ENCODE data around the gene LRRC17. TPM values are rescaled to one million over a fixed set of nuclear protein-coding genes. Genes with fewer than 3 reads are reported as not detected.
A peak's percentile ranks its signal among the peaks of the same experiment; 100 is the strongest.

The LRRC17 gene, protein sequence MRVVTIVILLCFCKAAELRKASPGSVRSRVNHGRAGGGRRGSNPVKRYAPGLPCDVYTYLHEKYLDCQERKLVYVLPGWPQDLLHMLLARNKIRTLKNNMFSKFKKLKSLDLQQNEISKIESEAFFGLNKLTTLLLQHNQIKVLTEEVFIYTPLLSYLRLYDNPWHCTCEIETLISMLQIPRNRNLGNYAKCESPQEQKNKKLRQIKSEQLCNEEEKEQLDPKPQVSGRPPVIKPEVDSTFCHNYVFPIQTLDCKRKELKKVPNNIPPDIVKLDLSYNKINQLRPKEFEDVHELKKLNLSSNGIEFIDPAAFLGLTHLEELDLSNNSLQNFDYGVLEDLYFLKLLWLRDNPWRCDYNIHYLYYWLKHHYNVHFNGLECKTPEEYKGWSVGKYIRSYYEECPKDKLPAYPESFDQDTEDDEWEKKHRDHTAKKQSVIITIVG
- total RNA-seq (2021; ENCODE audit: unreplicated experiment), result 0.39 TPM
- polyA plus RNA-seq (2012; ENCODE audit: insufficient read length), result not detected
- Bru-seq, nascent RNA, result percentile 22 among the genes with signal in this experiment
- BruChase-seq, experiment 1, labeled RNA remaining after a 2-hour chase, result percentile 20 among the genes with signal in this experiment
- BruChase-seq, experiment 2, labeled RNA remaining after a 6-hour chase, result percentile 24 among the genes with signal in this experiment
- long read RNA-seq, result 0 reads

DNA sequence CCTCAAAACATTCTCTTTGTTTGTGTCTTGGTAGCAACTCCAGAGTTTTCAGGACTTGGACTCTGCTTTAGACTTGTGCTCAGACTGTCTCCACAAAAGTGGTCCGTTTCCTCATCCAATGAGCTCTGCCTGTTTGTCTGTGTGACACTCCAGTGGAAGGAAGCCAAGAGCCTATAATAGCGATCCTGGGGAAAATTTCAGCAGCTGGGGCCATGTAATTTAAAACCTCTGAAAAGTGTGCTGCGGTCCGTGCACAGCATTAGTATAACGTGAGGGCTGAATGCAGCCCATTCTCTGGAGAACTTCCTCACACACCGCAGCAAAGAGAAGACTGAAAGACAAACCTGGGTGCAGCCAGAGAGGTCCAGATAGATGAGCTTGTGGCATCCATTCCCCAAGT is at the start of gene LRRC17:
Gene LRRC17 (plus strand): TSS at position 259 of the 400 bp plus-strand sequence. CDS start 20,914 bp downstream, outside the sequence.
- DNase-seq (ENCODE audit: low read depth, low spot score) (no peak), ATAC-seq (no peak)
- POLR2A ChIA-PET, result no interaction called here
- Histone ChIP-seq H3K4me3 (ENCODE audit: low read depth in 2 of 2, low read length in 2 of 2) (peak within 1 kb of the TSS in 1 of 2 experiments; percentile 17; a peak in 1 of 4 replicates), H3K27me3 (ENCODE audit: control insufficient read depth, insufficient read depth, low read length) (no peaks in the 10 kb centered on the region), H3K4me1 (ENCODE audit: control insufficient read depth, insufficient read depth, low read length) (no peaks in the 10 kb centered on the region), H3K36me3 (ENCODE audit: control insufficient read depth, insufficient read depth, low read length) (no peaks in the 10 kb centered on the region), H3K9me3 (ENCODE audit: control insufficient read depth, insufficient read depth, low read depth, low read length) (no peaks in the 10 kb centered on the region), H3K27ac (ENCODE audit: low read length) (peak within 1 kb of the TSS; percentile 9; the same call in 1 of the 2 replicates)
- intact Hi-C loops (cut with micrococcal nuclease; ENCODE audit: unreplicated experiment) (no loop called here), in situ Hi-C loops (cut with HindIII; ENCODE audit: low pct_unique_long_range_greater_than_20kb, low sequenced_read_pairs) (no loop called here)
- TF ChIP-seq, protein P1, sequence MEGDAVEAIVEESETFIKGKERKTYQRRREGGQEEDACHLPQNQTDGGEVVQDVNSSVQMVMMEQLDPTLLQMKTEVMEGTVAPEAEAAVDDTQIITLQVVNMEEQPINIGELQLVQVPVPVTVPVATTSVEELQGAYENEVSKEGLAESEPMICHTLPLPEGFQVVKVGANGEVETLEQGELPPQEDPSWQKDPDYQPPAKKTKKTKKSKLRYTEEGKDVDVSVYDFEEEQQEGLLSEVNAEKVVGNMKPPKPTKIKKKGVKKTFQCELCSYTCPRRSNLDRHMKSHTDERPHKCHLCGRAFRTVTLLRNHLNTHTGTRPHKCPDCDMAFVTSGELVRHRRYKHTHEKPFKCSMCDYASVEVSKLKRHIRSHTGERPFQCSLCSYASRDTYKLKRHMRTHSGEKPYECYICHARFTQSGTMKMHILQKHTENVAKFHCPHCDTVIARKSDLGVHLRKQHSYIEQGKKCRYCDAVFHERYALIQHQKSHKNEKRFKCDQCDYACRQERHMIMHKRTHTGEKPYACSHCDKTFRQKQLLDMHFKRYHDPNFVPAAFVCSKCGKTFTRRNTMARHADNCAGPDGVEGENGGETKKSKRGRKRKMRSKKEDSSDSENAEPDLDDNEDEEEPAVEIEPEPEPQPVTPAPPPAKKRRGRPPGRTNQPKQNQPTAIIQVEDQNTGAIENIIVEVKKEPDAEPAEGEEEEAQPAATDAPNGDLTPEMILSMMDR (IDR thresholded peaks at IDR 0.05), result no peak
- TF ChIP-seq POLR2AphosphoS5 (IDR thresholded peaks at IDR 0.05; ENCODE audit: low read depth, low read length), result no peak
- TF ChIP-seq, protein P2, sequence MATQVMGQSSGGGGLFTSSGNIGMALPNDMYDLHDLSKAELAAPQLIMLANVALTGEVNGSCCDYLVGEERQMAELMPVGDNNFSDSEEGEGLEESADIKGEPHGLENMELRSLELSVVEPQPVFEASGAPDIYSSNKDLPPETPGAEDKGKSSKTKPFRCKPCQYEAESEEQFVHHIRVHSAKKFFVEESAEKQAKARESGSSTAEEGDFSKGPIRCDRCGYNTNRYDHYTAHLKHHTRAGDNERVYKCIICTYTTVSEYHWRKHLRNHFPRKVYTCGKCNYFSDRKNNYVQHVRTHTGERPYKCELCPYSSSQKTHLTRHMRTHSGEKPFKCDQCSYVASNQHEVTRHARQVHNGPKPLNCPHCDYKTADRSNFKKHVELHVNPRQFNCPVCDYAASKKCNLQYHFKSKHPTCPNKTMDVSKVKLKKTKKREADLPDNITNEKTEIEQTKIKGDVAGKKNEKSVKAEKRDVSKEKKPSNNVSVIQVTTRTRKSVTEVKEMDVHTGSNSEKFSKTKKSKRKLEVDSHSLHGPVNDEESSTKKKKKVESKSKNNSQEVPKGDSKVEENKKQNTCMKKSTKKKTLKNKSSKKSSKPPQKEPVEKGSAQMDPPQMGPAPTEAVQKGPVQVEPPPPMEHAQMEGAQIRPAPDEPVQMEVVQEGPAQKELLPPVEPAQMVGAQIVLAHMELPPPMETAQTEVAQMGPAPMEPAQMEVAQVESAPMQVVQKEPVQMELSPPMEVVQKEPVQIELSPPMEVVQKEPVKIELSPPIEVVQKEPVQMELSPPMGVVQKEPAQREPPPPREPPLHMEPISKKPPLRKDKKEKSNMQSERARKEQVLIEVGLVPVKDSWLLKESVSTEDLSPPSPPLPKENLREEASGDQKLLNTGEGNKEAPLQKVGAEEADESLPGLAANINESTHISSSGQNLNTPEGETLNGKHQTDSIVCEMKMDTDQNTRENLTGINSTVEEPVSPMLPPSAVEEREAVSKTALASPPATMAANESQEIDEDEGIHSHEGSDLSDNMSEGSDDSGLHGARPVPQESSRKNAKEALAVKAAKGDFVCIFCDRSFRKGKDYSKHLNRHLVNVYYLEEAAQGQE (IDR thresholded peaks at IDR 0.05; ENCODE audit: insufficient read depth in 1 of 2, low read depth in 2 of 2, low read length in 1 of 2), result no peak
- TF ChIP-seq SIN3A (IDR thresholded peaks at IDR 0.05; ENCODE audit: borderline replicate concordance, insufficient read depth, low read depth, low read length), result no peak
- no peak for TF ChIP-seq TCF7L2 (IDR thresholded peaks at IDR 0.05; ENCODE audit: low read depth, low read length)
- CTCF ChIA-PET, result no interaction called here
- BruUV-seq (replicated peaks), result no TSS peak

DNA sequence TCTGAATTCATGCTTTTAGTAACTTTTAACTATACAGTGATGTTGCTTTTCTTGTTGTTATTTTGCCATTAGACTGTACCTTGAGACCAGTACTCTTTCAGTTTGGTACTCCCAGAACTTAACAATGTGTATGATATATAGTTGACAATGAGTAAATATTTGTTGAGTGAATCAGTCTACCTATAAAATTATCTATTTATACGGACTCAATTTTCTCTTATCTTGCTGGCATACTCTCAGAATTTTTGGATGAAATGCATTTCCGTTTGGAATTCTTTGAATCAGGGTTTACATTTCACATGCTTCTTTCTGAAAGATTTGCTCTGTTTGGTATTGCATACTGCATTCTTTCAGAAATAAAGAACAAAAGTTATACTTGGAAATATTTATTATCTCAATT is 47.8 kb upstream of the LRRC17 start:
- POLR2A ChIA-PET, result no interaction called here
- CTCF ChIA-PET, result no interaction called here
- Histone ChIP-seq H3K4me1 (ENCODE audit: control insufficient read depth, insufficient read depth, low read length) (peaks cover 4% of the 10 kb centered on the region; the same call in 1 of the 2 replicates), H3K27ac (ENCODE audit: low read length) (peak overlapping the region; percentile 45; the same call in 1 of the 2 replicates), H3K9me3 (ENCODE audit: control insufficient read depth, insufficient read depth, low read depth, low read length) (no peaks in the 10 kb centered on the region), H3K36me3 (ENCODE audit: control insufficient read depth, insufficient read depth, low read length) (no peaks in the 10 kb centered on the region), H3K27me3 (ENCODE audit: control insufficient read depth, insufficient read depth, low read length) (no peaks in the 10 kb centered on the region), H3K4me3 (ENCODE audit: low read depth in 2 of 2, low read length in 2 of 2) (no peak overlapping the region)
- intact Hi-C loops (cut with micrococcal nuclease; ENCODE audit: unreplicated experiment) (no loop called here), in situ Hi-C loops (cut with HindIII; ENCODE audit: low pct_unique_long_range_greater_than_20kb, low sequenced_read_pairs) (no loop called here)
- no peak for DNase-seq (ENCODE audit: low read depth, low spot score)
- no peak for ATAC-seq
- TF ChIP-seq POLR2AphosphoS5 (IDR thresholded peaks at IDR 0.05; ENCODE audit: low read depth, low read length), result no peak
- TF ChIP-seq, protein P1 (IDR thresholded peaks at IDR 0.05), result no peak
- TF ChIP-seq TCF7L2 (IDR thresholded peaks at IDR 0.05; ENCODE audit: low read depth, low read length), result no peak
- TF ChIP-seq, protein P2 (IDR thresholded peaks at IDR 0.05; ENCODE audit: insufficient read depth in 1 of 2, low read depth in 2 of 2, low read length in 1 of 2), result no peak
- TF ChIP-seq SIN3A (IDR thresholded peaks at IDR 0.05; ENCODE audit: borderline replicate concordance, insufficient read depth, low read depth, low read length), result no peak
- BruUV-seq (replicated peaks), result no TSS peak

Data from Panc1 (cell line).